Thymus (tissue), 11 donors: ENCODE data around the gene MMP13. TPM values are rescaled to one million over a fixed set of nuclear protein-coding genes. Genes with fewer than 3 reads are reported as not detected.

Experiments
- DNase-seq, 9 donors: peaks; one replicate each; pipeline ENCODE4 v3.0.0-alpha.2; 2013; ENCODE audit warnings: low spot score in 9 of 9, low read depth in 6 of 9, missing footprints in 1 of 9
- H3K27ac ChIP-seq, 2 donors: one replicate each; pipeline ENCODE4 v1.5.1; 2013; ENCODE audit warnings: control low read depth in 1 of 2, low read depth in 1 of 2, low read length in 1 of 2, mild to moderate bottlenecking in 1 of 2, moderate library complexity in 1 of 2
- H3K27me3 ChIP-seq, 2 donors: one replicate each; pipeline ENCODE4 v1.5.1; 2013; ENCODE audit warnings: low read length in 1 of 2; ENCODE audit not compliant: control insufficient read depth in 2 of 2, insufficient read depth in 1 of 2
- H3K36me3 ChIP-seq, 2 donors: one replicate each; pipeline ENCODE4 v1.5.1; 2013; ENCODE audit warnings: low read length in 1 of 2, mild to moderate bottlenecking in 1 of 2, moderate library complexity in 1 of 2; ENCODE audit not compliant: control insufficient read depth in 2 of 2, insufficient read depth in 2 of 2
- H3K4me1 ChIP-seq, 2 donors: one replicate each; pipeline ENCODE4 v1.5.1; 2013; ENCODE audit warnings: low read length in 2 of 2; ENCODE audit not compliant: control insufficient read depth in 2 of 2, insufficient read depth in 2 of 2
- H3K4me3 ChIP-seq, 2 donors: one replicate each; pipeline ENCODE4 v1.5.1; 2013; ENCODE audit warnings: low read length in 2 of 2, control low read depth in 1 of 2, mild to moderate bottlenecking in 1 of 2
- H3K9me3 ChIP-seq, 2 donors: one replicate each; pipeline ENCODE4 v1.5.1; 2013; ENCODE audit warnings: low read length in 1 of 2, mild to moderate bottlenecking in 1 of 2; ENCODE audit not compliant: control insufficient read depth in 2 of 2, insufficient read depth in 1 of 2
- WGBS: extraction: QIAGEN DNeasy Blood & Tissue Kit; methylation state at CpG from one replicate; pipeline ENCODE4 v1.1.7; 2013; 5-methylcytosine and 5-hydroxymethylcytosine counted together
- polyA plus RNA-seq: library from polyadenylated mRNA; stranded (reverse); fragments of 200-250 nt; gene quantifications from one replicate; pipeline ENCODE4 v1.2.3, GENCODE V29; 2013
- total RNA-seq: library from RNA; stranded (reverse); fragments of 120-200 nt; gene quantifications from one replicate; pipeline ENCODE4 v1.2.4, GENCODE V29; 2013
- donor health status: healthy.

MMP13 gene
- total and polyA plus RNA-seq, 2 donors: 0.42 to 0.75 TPM

GRCh38 chr11:102950622-102951081 lies 4.9 kb downstream of the MMP13 start:
- 96% methylated on average over 2 of the region's 2 CpGs for WGBS
- Histone ChIP-seq H3K4me3 (no peak overlapping the region), H3K27ac (no peak overlapping the region), H3K36me3 (no peaks in the 10 kb centered on the region), H3K9me3 (no peaks in the 10 kb centered on the region), H3K4me1 (no peaks in the 10 kb centered on the region), H3K27me3 (no peaks in the 10 kb centered on the region)
- DNase-seq: no peak

GRCh38 chr11:102946237-102946636 lies 9.3 kb downstream of the MMP13 start:
- DNase-seq: no peak
- H3K27me3 ChIP-seq: no peaks in the 10 kb centered on the region
- H3K9me3 ChIP-seq: no peaks in the 10 kb centered on the region
- 90% methylated on average over 3 of the region's 3 CpGs for WGBS
- no peak overlapping the region for H3K27ac ChIP-seq
- H3K4me3 ChIP-seq: no peak overlapping the region
- H3K36me3 ChIP-seq: no peaks in the 10 kb centered on the region
- H3K4me1 ChIP-seq: no peaks in the 10 kb centered on the region

- H3K4me1 ChIP-seq: no peaks in the 10 kb centered on the region
- H3K27me3 ChIP-seq: no peaks in the 10 kb centered on the region
- peak in 8 of 9 donors; percentile 11 to 53 (median 22) for DNase-seq
- 20% methylated on average over 10 of the region's 10 CpGs for WGBS
- H3K4me3 ChIP-seq: no peak overlapping the region
- no peaks in the 10 kb centered on the region for H3K36me3 ChIP-seq
- no peaks in the 10 kb centered on the region for H3K9me3 ChIP-seq
- H3K27ac ChIP-seq: no peak overlapping the region
These were observed 14.6 kb downstream of the MMP13 start for GRCh38 chr11:102940714-102941588.

GRCh38 chr11:102936864-102937509 lies 18.5 kb downstream of the MMP13 start:
- no peaks in the 10 kb centered on the region for H3K27me3 ChIP-seq
- no peak for DNase-seq
- H3K36me3 ChIP-seq: no peaks in the 10 kb centered on the region
- no peak overlapping the region for H3K4me3 ChIP-seq
- H3K4me1 ChIP-seq: no peaks in the 10 kb centered on the region
- no peaks in the 10 kb centered on the region for H3K9me3 ChIP-seq
- H3K27ac ChIP-seq: no peak overlapping the region
- 88% methylated on average over 6 of the region's 6 CpGs for WGBS

- Histone ChIP-seq H3K9me3 (no peaks in the 10 kb centered on the region), H3K27me3 (no peaks in the 10 kb centered on the region), H3K4me1 (no peaks in the 10 kb centered on the region), H3K36me3 (no peaks in the 10 kb centered on the region), H3K27ac (no peak overlapping the region), H3K4me3 (no peak overlapping the region)
- WGBS: 95% methylated on average over 3 of the region's 3 CpGs
- no peak for DNase-seq
These were observed 20.0 kb downstream of the MMP13 start for GRCh38 chr11:102935514-102935913.

GRCh38 chr11:102934735-102935134 lies 20.8 kb downstream of the MMP13 start:
- Histone ChIP-seq H3K4me3 (no peak overlapping the region), H3K9me3 (no peaks in the 10 kb centered on the region), H3K27me3 (no peaks in the 10 kb centered on the region), H3K27ac (no peak overlapping the region), H3K4me1 (no peaks in the 10 kb centered on the region), H3K36me3 (no peaks in the 10 kb centered on the region)
- WGBS: 92% methylated on average over 4 of the region's 4 CpGs
- no peak for DNase-seq

- Histone ChIP-seq H3K36me3 (no peaks in the 10 kb centered on the region), H3K4me3 (no peak overlapping the region), H3K27me3 (no peaks in the 10 kb centered on the region), H3K4me1 (no peaks in the 10 kb centered on the region), H3K27ac (no peak overlapping the region), H3K9me3 (no peaks in the 10 kb centered on the region)
- WGBS: 80% methylated on average over 3 of the region's 3 CpGs
- no peak for DNase-seq
These were observed 21.9 kb downstream of the MMP13 start for GRCh38 chr11:102933627-102934026.

GRCh38 chr11:102932678-102933077 lies 22.9 kb downstream of the MMP13 start:
- Histone ChIP-seq H3K27me3 (no peaks in the 10 kb centered on the region), H3K4me3 (no peak overlapping the region), H3K9me3 (no peaks in the 10 kb centered on the region), H3K4me1 (no peaks in the 10 kb centered on the region), H3K27ac (no peak overlapping the region), H3K36me3 (no peaks in the 10 kb centered on the region)
- no peak for DNase-seq
- WGBS: 96% methylated on average over 7 of the region's 7 CpGs

GRCh38 chr11:102930451-102930850 lies 25.1 kb downstream of the MMP13 start:
- no peaks in the 10 kb centered on the region for H3K36me3 ChIP-seq
- no peak overlapping the region for H3K27ac ChIP-seq
- no peaks in the 10 kb centered on the region for H3K4me1 ChIP-seq
- no peaks in the 10 kb centered on the region for H3K9me3 ChIP-seq
- H3K27me3 ChIP-seq: no peaks in the 10 kb centered on the region
- H3K4me3 ChIP-seq: no peak overlapping the region
- no peak for DNase-seq
